GM18505 (cell line): ENCODE measurements around the gene FSIP1.

Experiments
- ATAC-seq: cut with Tn5 transposase; IDR thresholded peaks from one replicate; pipeline ENCODE4 v1.9.1; 2021; ENCODE audit not compliant: unreplicated experiment
- POLR2A ChIP-seq: IDR thresholded peaks from 4 replicates; pipeline ENCODE4 v1.6.1; 2011; ENCODE audit warnings: borderline replicate concordance; ENCODE audit not compliant: insufficient read depth, insufficient read length; ENCODE audit errors: extremely low read depth

FSIP1 gene

DNA sequence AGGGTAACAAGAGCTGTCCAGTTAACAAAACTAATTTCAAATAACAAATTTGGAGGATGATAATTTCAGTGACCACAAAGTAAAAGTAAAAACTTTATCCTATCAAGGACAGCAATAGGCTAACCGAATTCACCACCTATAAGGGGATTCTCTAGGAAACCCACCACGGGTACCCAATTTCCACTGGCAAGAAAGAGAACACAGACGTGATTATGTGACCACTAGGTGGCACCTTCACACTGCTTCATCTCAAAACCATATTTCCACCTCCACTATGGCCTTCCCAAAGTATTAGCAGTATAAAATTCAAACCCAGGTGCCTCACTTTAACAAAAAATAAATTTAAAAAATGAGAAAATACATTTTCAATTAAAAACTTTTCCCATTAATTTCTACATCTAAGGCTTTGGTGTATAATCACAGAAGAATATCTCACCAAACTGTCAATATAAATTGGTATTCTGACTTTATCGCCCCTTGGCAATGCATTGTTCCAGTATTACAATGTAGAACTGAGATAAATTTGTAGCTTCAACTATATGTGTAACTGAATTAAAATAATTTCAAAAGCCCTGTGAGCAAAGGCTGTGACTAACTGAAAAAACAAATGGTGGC lies 96.5 kb downstream of the FSIP1 start:
- ATAC-seq, result no peak
- no peak for TF ChIP-seq POLR2A

DNA sequence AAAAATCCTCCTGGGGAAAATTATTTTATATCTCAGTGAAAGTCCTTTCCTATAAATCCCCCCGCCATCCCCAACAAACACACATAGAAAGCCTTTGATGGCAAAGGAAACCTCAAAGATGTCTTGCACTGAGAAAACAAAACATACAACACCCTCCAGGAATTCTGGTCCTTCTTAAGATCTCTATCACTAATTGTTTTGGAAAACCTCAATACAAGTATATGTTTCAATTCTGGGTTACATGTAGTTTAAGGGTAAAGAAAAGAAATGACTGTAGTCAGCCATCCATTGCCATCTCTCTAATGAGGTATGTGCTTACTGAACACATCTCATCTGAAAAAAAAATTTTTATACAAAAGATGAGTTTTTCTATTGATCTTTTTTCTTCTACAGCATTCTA lies 97.3 kb downstream of the FSIP1 start:
- no peak for TF ChIP-seq POLR2A
- no peak for ATAC-seq

DNA sequence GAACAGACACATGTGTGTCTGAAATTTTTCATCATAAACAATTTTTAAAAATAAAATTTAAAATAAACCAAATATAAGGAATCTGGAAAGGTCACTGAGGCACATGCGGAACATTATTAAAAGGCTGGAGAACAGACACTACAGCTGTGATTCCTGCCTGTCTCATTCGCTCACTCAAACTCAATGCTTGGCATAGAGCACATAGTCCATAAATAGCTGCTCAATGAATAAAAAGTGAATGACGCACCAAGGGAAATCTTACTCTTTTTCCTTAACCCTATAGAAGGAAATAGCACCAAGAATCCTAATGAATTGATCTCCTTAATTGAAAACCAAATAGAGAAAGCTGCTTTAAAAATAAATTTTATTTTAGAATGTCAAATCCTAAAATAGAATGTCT lies 98.4 kb downstream of the FSIP1 start:
- ATAC-seq, result no peak
- TF ChIP-seq POLR2A, result no peak

DNA sequence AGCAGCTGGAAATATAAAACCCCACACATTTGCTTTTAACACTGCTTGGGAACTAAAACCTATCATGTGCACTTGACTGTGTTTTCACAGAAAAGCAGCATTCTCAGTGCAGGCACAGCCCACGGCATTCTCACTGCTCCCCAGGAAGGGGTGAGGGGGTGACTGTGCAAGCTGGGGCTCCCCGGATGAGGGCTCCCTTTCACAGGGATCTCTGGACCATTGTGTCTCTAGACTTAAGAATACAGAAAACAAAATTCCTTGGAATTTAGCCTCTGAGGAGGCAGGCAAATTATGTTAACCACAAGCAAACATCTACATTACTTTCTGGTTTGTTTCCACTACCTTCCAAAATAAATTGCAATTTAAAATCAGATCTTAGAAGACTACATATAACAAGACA lies 100.3 kb downstream of the FSIP1 start:
- ATAC-seq, result no peak
- TF ChIP-seq POLR2A, result no peak

DNA sequence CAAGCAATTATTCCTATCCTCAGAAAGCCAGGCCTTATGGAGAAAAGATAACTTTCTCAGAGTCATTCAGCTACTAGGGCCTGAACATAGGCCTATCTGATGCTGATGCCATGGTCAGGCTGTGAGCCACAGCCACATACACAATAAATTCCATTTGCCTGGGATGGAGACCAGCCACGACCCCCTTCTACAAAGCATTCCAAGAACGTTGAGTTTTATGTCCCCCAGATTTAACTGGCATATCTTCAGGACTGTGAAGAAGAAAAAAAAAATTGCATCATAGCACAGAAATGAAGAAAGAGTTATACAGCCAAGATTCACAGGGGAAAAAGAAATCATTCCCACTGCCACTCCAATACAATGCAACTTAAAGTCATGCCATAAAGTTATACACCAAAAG lies 101.8 kb downstream of the FSIP1 start:
- no peak for ATAC-seq
- TF ChIP-seq POLR2A, result no peak

DNA sequence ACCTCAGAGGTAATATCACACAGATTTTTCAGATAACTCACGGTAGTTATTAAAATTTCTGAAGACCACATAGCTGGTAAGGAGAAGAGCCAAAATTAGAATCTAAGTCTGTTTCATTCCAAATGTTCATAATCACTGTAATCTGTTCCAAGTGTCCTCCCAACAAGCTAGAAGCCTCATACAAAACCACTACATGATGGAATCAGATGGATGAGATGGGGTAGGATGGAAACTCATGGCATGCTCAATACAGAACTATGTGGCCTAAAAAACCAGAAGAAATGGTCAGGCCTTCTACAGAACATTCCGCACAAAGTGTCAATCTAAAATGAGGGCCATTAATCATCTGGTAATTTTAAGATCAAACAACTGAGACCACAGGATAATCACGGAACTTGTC lies 110.0 kb downstream of the FSIP1 start:
- no peak for TF ChIP-seq POLR2A

DNA sequence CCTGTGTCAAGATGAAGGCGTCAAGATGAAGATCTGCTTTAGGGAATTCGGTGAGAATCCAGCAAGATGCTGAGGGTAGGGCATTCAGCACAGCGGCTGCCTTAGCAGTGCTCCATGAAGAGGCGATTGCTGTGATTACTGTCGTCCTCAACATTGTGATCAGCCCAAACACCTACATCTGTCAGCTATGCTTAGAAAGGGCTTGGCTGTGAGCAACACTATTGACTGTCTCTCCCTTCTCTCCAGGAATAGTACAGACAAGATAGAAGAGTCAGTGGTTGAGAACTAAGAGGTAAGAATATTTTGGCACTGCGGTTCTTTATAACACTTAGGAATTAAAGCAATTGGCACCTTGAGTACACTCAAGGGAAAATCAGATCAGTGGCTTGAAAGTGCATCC lies 110.5 kb downstream of the FSIP1 start:
- no peak for ATAC-seq
- TF ChIP-seq POLR2A, result no peak

More for the DNA sequence above, 110.0 kb downstream of the FSIP1 start:
- no peak for ATAC-seq

DNA sequence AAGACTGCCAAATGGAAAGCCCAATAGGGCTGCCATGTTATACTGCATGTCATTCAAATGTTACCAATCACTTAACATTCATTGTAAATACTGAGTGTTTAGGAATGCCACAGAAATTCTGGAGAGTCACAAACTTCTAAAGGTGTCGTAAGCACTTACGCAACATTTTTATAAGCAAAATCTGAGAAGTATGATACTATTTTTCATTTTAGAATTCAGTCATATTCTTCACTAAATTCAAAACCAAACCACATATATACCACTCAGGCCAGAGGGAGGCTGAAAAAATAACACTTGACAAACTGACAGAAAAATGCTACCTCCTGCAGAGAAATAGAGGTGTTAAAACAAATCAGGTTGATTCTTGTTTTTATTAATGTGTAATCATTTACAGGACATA lies 112.0 kb downstream of the FSIP1 start:
- TF ChIP-seq POLR2A, result no peak

DNA sequence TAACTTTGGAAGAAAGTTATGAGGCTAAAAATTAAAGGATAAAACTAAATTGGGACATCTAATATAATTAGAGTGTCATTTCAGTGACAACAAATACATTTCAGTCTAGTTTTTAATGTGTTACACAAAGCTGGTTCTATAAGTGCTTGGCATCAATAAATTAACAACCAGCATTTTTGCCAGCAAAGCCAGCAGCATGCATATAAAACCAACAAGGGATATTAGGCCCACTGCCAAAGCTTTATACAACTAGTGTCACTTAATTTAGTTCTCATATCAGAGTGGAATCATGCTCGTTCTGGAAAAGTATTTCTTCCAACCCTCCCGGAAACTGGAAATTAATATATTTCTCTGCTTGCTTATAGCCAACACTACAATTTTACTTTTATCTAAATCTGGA lies 113.0 kb downstream of the FSIP1 start:
- ATAC-seq, result no peak
- TF ChIP-seq POLR2A, result no peak

More for the DNA sequence above, 112.0 kb downstream of the FSIP1 start:
- no peak for ATAC-seq

DNA sequence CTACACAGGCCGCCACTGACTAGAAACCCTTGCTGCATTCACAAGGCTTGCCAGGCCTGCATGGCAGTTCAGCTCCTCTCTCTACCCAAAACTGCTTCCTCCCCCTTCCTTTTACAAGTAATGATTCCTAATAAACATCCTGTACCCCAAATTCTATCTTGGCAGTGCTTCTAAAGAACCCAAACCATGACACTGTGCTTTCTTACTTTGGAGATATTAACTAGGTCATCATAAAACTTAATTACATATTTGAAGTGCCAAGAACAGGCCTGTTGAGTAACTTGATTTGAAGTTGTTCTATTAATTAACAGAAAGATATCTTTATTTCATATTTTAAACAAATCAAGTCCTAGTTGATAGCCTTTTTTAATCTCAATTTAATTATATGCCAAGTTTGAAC lies 113.4 kb downstream of the FSIP1 start:
- no peak for TF ChIP-seq POLR2A
- ATAC-seq, result no peak

DNA sequence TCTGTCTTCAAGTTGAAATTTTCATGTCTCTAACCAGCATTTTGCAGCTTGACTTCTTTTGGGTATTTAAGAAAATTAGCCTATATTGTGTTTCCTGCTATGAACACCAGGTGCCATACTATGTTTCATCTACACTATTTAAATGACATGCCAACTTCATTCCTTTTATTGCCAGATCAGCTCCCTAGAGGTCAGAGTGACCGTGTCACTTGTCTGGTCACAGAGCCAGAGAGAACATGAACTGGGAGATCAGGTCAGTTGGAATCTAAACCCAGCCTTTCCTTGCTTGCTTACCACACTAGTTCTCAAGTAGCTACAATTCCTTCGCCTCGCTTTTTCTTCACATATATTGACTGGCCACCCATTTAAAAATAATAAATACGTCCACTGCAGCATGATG lies 114.2 kb downstream of the FSIP1 start:
- TF ChIP-seq POLR2A, result no peak
- ATAC-seq, result no peak

DNA sequence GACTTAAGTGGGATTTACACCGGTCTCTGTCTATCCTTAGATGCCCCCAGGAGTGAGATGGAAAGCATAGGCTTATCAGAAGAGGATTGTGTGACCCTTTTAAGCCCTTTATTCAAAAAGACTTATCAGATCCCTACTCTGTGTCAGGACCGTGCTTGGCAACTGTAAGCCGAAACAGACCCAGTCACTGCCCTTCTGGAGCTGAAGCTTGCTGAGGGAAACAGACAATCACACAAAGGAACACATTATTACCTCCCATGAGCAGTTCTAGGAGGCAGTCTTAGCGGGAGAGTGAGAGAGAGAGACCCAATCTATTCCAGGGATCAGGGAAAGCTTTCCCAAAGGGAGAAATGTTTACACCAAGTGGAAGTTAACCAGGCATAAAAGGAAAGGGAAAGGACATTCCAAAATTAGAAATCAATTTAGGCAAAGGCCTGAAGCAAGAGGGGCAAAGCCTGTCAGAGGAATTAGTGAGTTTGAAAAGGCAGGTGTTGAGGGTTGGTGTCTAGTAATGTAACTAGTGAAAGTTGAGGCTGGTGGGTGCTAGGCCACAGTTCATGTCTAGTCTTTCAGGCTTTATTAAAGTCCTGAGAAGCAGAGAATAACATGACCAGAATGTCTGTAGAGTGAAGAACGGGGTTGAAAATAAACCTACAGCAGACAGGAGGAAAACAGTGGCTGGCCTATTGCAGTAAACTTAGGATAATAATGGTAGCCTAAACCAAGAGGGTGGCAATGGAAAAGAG lies 115.1 kb downstream of the FSIP1 start:
- ATAC-seq, result no peak
- TF ChIP-seq POLR2A, result no peak

DNA sequence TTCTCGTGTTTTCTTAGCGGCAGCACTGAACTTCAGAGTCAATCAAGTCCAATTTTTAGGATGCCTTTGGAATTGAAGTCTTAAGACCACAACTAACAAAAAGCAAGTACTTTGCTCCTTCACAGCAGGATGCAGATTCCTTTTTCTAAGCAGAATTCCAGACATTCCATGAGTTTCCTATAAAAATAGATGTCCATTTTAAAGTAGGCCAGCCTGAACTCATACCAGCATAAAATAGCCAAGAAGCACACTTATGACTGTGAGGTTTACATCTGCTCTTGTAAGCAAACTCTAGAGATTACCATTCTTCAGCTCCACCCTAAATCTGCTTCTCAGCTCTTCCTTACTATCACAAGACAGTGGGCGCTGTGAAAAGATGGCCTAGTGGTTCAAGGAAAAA lies 116.0 kb downstream of the FSIP1 start:
- no peak for ATAC-seq
- TF ChIP-seq POLR2A, result no peak

DNA sequence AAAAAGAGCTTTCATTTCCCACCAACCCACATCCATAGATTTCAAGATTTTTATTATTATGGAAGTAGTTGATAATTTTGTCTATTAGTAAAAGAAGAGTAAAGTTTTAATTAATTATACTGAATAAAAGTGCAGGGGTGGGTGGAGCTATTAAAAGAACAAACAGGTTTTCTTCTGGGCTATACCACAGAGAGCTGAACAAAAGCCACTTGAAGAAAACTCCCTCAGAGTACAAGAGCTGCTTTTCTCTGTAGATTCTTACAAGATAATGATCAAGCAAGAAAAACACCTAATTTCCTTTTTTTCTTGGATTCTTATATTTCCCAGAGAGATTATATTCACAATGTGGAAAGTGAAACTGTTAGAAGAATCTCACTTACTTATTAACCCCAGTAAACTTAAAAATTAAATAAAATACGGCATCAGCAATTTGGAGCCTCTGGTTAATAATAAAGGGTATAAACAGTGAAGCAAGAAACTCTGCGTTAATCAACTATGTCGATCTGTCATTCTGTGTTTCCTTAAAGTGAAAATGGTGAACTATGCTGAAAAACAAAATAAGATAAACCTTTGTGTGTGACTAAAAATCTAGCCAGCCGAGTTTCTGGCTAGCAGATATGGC lies 116.9 kb downstream of the FSIP1 start:
- TF ChIP-seq POLR2A, result no peak
- ATAC-seq, result no peak
